HepG2 (cell line): Measurements from ENCODE around the gene GPR62. TPM values are rescaled to one million over a fixed set of nuclear protein-coding genes. Genes with fewer than 3 reads are reported as not detected.

Source experiments
- ATAC-seq: fragments of 200-7000 bp; cut with Tn5 transposase; 3 replicates; pipeline ENCODE4 v1.9.1; 2020; ENCODE audit warnings: mild to moderate bottlenecking, moderate library complexity
- BruUV-seq: library from RNA; stranded (reverse); fragments of 400-500 nt; replicated peaks from 2 replicates; lab custom pipeline; 2021; lab: Mats Ljungman, UMichigan
- CTCF ChIA-PET: fragments of 300-600 bp; formaldehyde crosslinking; extraction: SDS; loops from one replicate; lab custom pipeline; 2021; ENCODE audit warnings: low total read pairs, inconsistent platforms, low intra/inter-chr PET ratio; lab: Yijun Ruan, JAX
- POLR2A ChIA-PET: fragments of 350-600 bp; sonication (Branson Sonifier 250); formaldehyde crosslinking; loops from one replicate; lab custom pipeline; 2020; ENCODE audit warnings: antibody characterized with exemption, inconsistent platforms; lab: Yijun Ruan, JAX
- DNase-seq: peaks from one replicate; pipeline ENCODE4 v3.0.0-alpha.2; 2015; ENCODE audit warnings: low spot score
- FAIRE-seq: peaks from 3 replicates; lab custom pipeline; 2011; peaks lifted over from hg19 to GRCh38; lab: Jason Lieb, UNC
- H2AFZ ChIP-seq: one replicate; pipeline ENCODE4 v1.6.1; 2011; ENCODE audit warnings: low read length, inconsistent platforms
- H3K27ac ChIP-seq: fragments of 300-600 bp; 3 replicates; pipeline ENCODE4 v1.8.0; 2011; ENCODE audit warnings: mixed run types, mild to moderate bottlenecking, mixed read lengths, low read length, inconsistent platforms; ENCODE audit not compliant: insufficient read depth; ENCODE audit errors: extremely low read length
- H3K27me3 ChIP-seq, 2 experiments: fragments of 200-600 bp in 1 of 2; 2 replicates in 1 of 2; 3 replicates in 1 of 2; pipeline versions ENCODE4 v1.6.0 to v1.8.0; 2011; ENCODE audit warnings: low read length in 2 of 2, mild to moderate bottlenecking in 2 of 2, moderate library complexity in 2 of 2, inconsistent platforms in 1 of 2; ENCODE audit not compliant: insufficient read depth in 2 of 2, control insufficient read depth in 1 of 2
- H3K36me3 ChIP-seq, 2 experiments: fragments of 200-600 bp in 1 of 2; replicated peaks in 1 of 2; 2 replicates in 1 of 2; 3 replicates in 1 of 2; pipeline versions ENCODE4 v1.5.1 to v1.8.0; 2011; ENCODE audit warnings: low read length in 2 of 2, inconsistent platforms in 1 of 2; ENCODE audit not compliant: insufficient read depth in 2 of 2, control insufficient read depth in 1 of 2
- H3K4me1 ChIP-seq: 2 replicates; pipeline ENCODE4 v1.5.1; 2012; ENCODE audit warnings: low read length, inconsistent platforms; ENCODE audit not compliant: insufficient read depth
- H3K4me2 ChIP-seq: 2 replicates; pipeline ENCODE4 v1.6.0; 2011; ENCODE audit warnings: low read depth, low read length, inconsistent platforms
- H3K4me3 ChIP-seq, 3 experiments: fragments of 200-600 bp in 1 of 3; sonication (generic), shearing (Covaris generic) in 1 of 3; replicated peaks in 1 of 3; 2 replicates each; pipeline ENCODE4 v1.5.1; 2011 to 2016; ENCODE audit warnings: low read length in 3 of 3, inconsistent platforms in 2 of 3, low read depth in 2 of 3, mild to moderate bottlenecking in 2 of 3, control low read depth in 1 of 3, mixed read lengths in 1 of 3; ENCODE audit not compliant: insufficient read depth in 1 of 3
- H3K79me2 ChIP-seq: one replicate; pipeline ENCODE4 v1.6.1; 2011; ENCODE audit warnings: low read length, inconsistent platforms; ENCODE audit not compliant: insufficient read depth
- H3K9ac ChIP-seq: 2 replicates; pipeline ENCODE4 v1.6.0; 2011; ENCODE audit warnings: mild to moderate bottlenecking, low read depth, low read length, inconsistent platforms; ENCODE audit not compliant: insufficient read depth
- H3K9me3 ChIP-seq: 2 replicates; pipeline ENCODE4 v1.5.1; 2012; ENCODE audit warnings: mild to moderate bottlenecking, low read length
- H4K20me1 ChIP-seq: 2 replicates; pipeline ENCODE4 v1.6.0; 2011; ENCODE audit warnings: inconsistent platforms, mild to moderate bottlenecking, low read length, moderate library complexity; ENCODE audit not compliant: insufficient read depth
- AGO2 ChIP-seq: fragments of 200-400 bp; formaldehyde crosslinking; optimal IDR thresholded peaks from 2 replicates; pipeline ENCODE3; 2017; ENCODE audit warnings: mild to moderate bottlenecking, low read depth, low read length, moderate library complexity
- CREB1 ChIP-seq, 2 experiments: fragments of 450-650 bp in 1 of 2; IDR thresholded peaks; 2 replicates each; pipeline ENCODE4 v1.6.1; 2016 to 2017; ENCODE audit warnings: control low read depth in 1 of 2, mild to moderate bottlenecking in 1 of 2, missing compliant biosample characterization in 1 of 2, missing genetic modification characterization in 1 of 2
- PPARG ChIP-seq: conservative IDR thresholded peaks from 2 replicates; pipeline ENCODE4 v1.6.1; 2016; ENCODE audit warnings: missing biosample characterization, missing genetic modification reagents
- RXRB ChIP-seq: IDR thresholded peaks from 2 replicates; pipeline ENCODE4 v1.6.1; 2016; ENCODE audit warnings: borderline replicate concordance, missing genetic modification reagents, missing compliant biosample characterization
- SOX13 ChIP-seq, 3 experiments: fragments of 450-650 bp in 1 of 3; sonication (generic) in 1 of 3; formaldehyde crosslinking in 1 of 3; IDR thresholded peaks in 2 of 3; conservative IDR thresholded peaks in 1 of 3; 2 replicates each; pipeline versions ENCODE4 v1.5.0 to v1.6.1; 2016 to 2020; ENCODE audit warnings: antibody characterized with exemption in 1 of 3, mild to moderate bottlenecking in 1 of 3, missing compliant biosample characterization in 1 of 3, missing genetic modification reagents in 1 of 3, moderate library complexity in 1 of 3
- THAP7 ChIP-seq: sonication (generic); formaldehyde crosslinking; IDR thresholded peaks from 2 replicates; pipeline ENCODE4 v1.8.1; 2023; ENCODE audit warnings: mild to moderate bottlenecking, missing genetic modification reagents
- ZBTB33 ChIP-seq: sonication (generic); formaldehyde crosslinking; IDR thresholded peaks from 2 replicates; pipeline ENCODE4 v1.4.0; 2020; ENCODE audit warnings: missing genetic modification reagents
- ZNF224 ChIP-seq: sonication (generic); formaldehyde crosslinking; IDR thresholded peaks from 2 replicates; pipeline ENCODE4 v1.5.0; 2020; ENCODE audit warnings: mild to moderate bottlenecking, missing genetic modification reagents
- WGBS: methylation state at CpG from one replicate; pipeline ENCODE4 v1.1.6; 2017; ENCODE audit warnings: low lambda C conversion rate; 5-methylcytosine and 5-hydroxymethylcytosine counted together
- in situ Hi-C: cut with HindIII; loops from 2 replicates; pipeline ENCODE4 v1.10.0; 2017; ENCODE audit warnings: low pct_unique_long_range_greater_than_20kb; ENCODE audit not compliant: extremely low pct_ligation_motif_present
- intact Hi-C: fragments of 100-400 bp; cut with micrococcal nuclease; formaldehyde crosslinking; loops from one replicate; pipeline ENCODE4 v1.10.0; 2022; ENCODE audit not compliant: unreplicated experiment
- polyA plus RNA-seq, 8 experiments: library from polyadenylated mRNA; depleted of rRNA in 3 of 8; stranded (reverse) in 7 of 8; unstranded in 1 of 8; fragments of >200 nt; fragmentation: Illumina TruSeq in 4 of 8; extraction: Trizol in 4 of 8; gene quantifications; 2 replicates each; pipeline versions ENCODE4 v1.2.1 to v1.2.3, GENCODE V29; 2011 to 2016; ENCODE audit warnings: low read depth in 4 of 8, missing spikeins in 1 of 8, mixed read lengths in 1 of 8; ENCODE audit not compliant: insufficient read depth in 1 of 8
- total RNA-seq, 5 experiments: library from RNA; depleted of rRNA; stranded (reverse); fragments of >200 nt; fragmentation: Illumina TruSeq; extraction: Trizol; gene quantifications; 2 replicates each; pipeline ENCODE4 v1.2.3, GENCODE V29; 2016; ENCODE audit warnings: low read depth in 1 of 5

GPR62 gene
- total and polyA plus RNA-seq, 2 of the 13 experiments (the other 11 are each of a cell fraction or from before 2014, with no cell fraction given) = not detected

GRCh38 chr3:51987568-51987967 is 32.4 kb downstream of the GPR62 start:
- Histone ChIP-seq H3K4me2 (no peak overlapping the region), H3K36me3 (peaks cover 0 to 1% of the 10 kb centered on the region in 2 experiments; a peak in 2 of 5 replicates), H3K4me3 (no peak overlapping the region), H3K27me3 (no peaks in the 10 kb centered on the region), H3K79me2 (peaks cover 16% of the 10 kb centered on the region), H3K9me3 (no peaks in the 10 kb centered on the region), H3K9ac (no peak overlapping the region), H3K27ac (no peak overlapping the region), H2AFZ (no peak overlapping the region), H4K20me1 (no peaks in the 10 kb centered on the region; the same call in 1 of the 2 replicates), H3K4me1 (peaks cover 49% of the 10 kb centered on the region)
- ChIA-PET CTCF (no interaction called here), POLR2A (interaction anchor here (2.0 to 2.1 kb wide), 2 partner anchors 8 to 46 kb away, joined by 6 to 18 read pairs; partner anchors contain the start of genes PARP3, RPL29 and RRP9)
- no TSS peak for BruUV-seq
- in situ Hi-C loops (no loop called here), intact Hi-C loops (no loop called here)
- FAIRE-seq (no peak), ATAC-seq (no peak), DNase-seq (no peak)
- 99% methylated on average over 6 of the region's 7 CpGs for WGBS
- TF ChIP-seq SOX13 (IDR thresholded peaks at IDR 0.05) (no peak), SOX13 (CRISPR knock-in tag; conservative IDR thresholded peaks at IDR 0.05 in 1 of 2, IDR thresholded peaks at IDR 0.05 in 1 of 2) (no peak), THAP7 (CRISPR knock-in tag) (no peak), RXRB (no peak), PPARG (CRISPR knock-in tag) (no peak)

GRCh38 chr3:51988286-51989146 is 33.3 kb downstream of the GPR62 start:
- BruUV-seq = no TSS peak
- peaks cover 3 to 6% of the 10 kb centered on the region in 2 experiments; a peak in 3 of 5 replicates for H3K36me3 ChIP-seq
- CTCF ChIA-PET = no interaction called here
- H3K4me3 ChIP-seq = no peak overlapping the region
- ATAC-seq = peak; percentile 4
- WGBS = 97% methylated on average over 14 of the region's 15 CpGs
- intact Hi-C loops (no loop called here), in situ Hi-C loops (no loop called here)
- H3K4me1 ChIP-seq = peaks cover 58% of the 10 kb centered on the region
- no peak overlapping the region for H3K4me2 ChIP-seq
- POLR2A ChIA-PET = no interaction called here
- H2AFZ ChIP-seq = no peak overlapping the region
- no peak for FAIRE-seq
- no peak overlapping the region for H3K9ac ChIP-seq
- H3K79me2 ChIP-seq = peaks cover 18% of the 10 kb centered on the region
- no peaks in the 10 kb centered on the region for H3K27me3 ChIP-seq
- no peaks in the 10 kb centered on the region; the same call in 1 of the 2 replicates for H4K20me1 ChIP-seq
- H3K9me3 ChIP-seq = no peaks in the 10 kb centered on the region
- DNase-seq = no peak
- H3K27ac ChIP-seq = no peak overlapping the region
- TF ChIP-seq CREB1 (IDR thresholded peaks at IDR 0.05) (no peak), CREB1 (CRISPR knock-in tag; IDR thresholded peaks at IDR 0.05) (no peak), AGO2 (peak; percentile 73), ZNF224 (no peak), ZBTB33 (CRISPR knock-in tag) (peak; percentile 89)
